PFSK-1 (cell line): ENCODE data around the gene MTIF3.

Experiments
- FOXP2 ChIP-seq: optimal IDR thresholded peaks from 2 replicates; pipeline ENCODE3; 2011; ENCODE audit warnings: borderline replicate concordance, control low read depth, inconsistent platforms; ENCODE audit not compliant: insufficient read depth; ENCODE audit errors: extremely low read length, extremely low read depth
- POLR2AphosphoS5 ChIP-seq: IDR thresholded peaks from 2 replicates; pipeline ENCODE4 v1.6.1; 2012; ENCODE audit warnings: low read depth, mild to moderate bottlenecking, control low read depth, low read length, moderate library complexity
- SIN3A ChIP-seq: IDR thresholded peaks from 2 replicates; pipeline ENCODE4 v1.6.1; 2012; ENCODE audit warnings: mild to moderate bottlenecking, low read length, moderate library complexity, borderline replicate concordance; ENCODE audit not compliant: insufficient read depth
- TAF1 ChIP-seq: IDR thresholded peaks from 2 replicates; pipeline ENCODE4 v1.6.1; 2012; ENCODE audit warnings: low read length, control low read depth, borderline replicate concordance; ENCODE audit not compliant: insufficient read depth
- TF ChIP-seq, protein P1 (sequence below), 2 experiments: IDR thresholded peaks; 2 replicates each; pipeline versions ENCODE4 v1.6.1 to v1.8.0; 2011 to 2012; ENCODE audit warnings: low read depth in 2 of 2, low read length in 2 of 2, control low read depth in 1 of 2, inconsistent platforms in 1 of 2, mild to moderate bottlenecking in 1 of 2, moderate library complexity in 1 of 2; ENCODE audit not compliant: insufficient read depth in 1 of 2

The MTIF3 gene

DNA sequence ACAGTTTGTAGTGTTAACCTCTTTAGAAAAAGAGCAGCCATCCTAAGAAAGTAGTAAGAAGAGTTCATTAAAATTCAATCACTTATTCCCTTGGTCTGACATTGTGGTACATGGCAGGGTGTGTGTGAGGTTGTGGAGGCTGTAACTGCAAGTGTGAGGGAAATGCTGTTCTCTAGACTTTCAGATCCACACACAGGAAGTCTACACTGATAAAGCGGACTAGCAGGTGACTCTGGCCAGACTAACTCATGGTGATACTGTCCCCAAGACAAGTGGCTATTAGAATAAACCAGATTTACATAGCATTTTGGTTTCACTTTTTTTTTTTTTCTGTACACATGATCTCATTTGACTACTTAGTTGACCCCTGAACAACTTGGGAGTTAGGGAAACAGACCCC is 10.0 kb downstream of the MTIF3 start:
- TF ChIP-seq TAF1 (no peak), POLR2AphosphoS5 (no peak), SIN3A (no peak), FOXP2 (no peak)
- TF ChIP-seq, protein P1, sequence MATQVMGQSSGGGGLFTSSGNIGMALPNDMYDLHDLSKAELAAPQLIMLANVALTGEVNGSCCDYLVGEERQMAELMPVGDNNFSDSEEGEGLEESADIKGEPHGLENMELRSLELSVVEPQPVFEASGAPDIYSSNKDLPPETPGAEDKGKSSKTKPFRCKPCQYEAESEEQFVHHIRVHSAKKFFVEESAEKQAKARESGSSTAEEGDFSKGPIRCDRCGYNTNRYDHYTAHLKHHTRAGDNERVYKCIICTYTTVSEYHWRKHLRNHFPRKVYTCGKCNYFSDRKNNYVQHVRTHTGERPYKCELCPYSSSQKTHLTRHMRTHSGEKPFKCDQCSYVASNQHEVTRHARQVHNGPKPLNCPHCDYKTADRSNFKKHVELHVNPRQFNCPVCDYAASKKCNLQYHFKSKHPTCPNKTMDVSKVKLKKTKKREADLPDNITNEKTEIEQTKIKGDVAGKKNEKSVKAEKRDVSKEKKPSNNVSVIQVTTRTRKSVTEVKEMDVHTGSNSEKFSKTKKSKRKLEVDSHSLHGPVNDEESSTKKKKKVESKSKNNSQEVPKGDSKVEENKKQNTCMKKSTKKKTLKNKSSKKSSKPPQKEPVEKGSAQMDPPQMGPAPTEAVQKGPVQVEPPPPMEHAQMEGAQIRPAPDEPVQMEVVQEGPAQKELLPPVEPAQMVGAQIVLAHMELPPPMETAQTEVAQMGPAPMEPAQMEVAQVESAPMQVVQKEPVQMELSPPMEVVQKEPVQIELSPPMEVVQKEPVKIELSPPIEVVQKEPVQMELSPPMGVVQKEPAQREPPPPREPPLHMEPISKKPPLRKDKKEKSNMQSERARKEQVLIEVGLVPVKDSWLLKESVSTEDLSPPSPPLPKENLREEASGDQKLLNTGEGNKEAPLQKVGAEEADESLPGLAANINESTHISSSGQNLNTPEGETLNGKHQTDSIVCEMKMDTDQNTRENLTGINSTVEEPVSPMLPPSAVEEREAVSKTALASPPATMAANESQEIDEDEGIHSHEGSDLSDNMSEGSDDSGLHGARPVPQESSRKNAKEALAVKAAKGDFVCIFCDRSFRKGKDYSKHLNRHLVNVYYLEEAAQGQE (IDR thresholded peaks at IDR 0.05; ENCODE audit: insufficient read depth in 1 of 2, low read depth in 2 of 2, low read length in 2 of 2), result no peak

- TF ChIP-seq, protein P1 (IDR thresholded peaks at IDR 0.05; ENCODE audit: insufficient read depth in 1 of 2, low read depth in 2 of 2, low read length in 2 of 2), result no peak
- TF ChIP-seq TAF1 (no peak), POLR2AphosphoS5 (no peak), SIN3A (no peak), FOXP2 (no peak)
Observed at GRCh38 chr13:27437126-27437525, 13.2 kb downstream of the MTIF3 start.

DNA sequence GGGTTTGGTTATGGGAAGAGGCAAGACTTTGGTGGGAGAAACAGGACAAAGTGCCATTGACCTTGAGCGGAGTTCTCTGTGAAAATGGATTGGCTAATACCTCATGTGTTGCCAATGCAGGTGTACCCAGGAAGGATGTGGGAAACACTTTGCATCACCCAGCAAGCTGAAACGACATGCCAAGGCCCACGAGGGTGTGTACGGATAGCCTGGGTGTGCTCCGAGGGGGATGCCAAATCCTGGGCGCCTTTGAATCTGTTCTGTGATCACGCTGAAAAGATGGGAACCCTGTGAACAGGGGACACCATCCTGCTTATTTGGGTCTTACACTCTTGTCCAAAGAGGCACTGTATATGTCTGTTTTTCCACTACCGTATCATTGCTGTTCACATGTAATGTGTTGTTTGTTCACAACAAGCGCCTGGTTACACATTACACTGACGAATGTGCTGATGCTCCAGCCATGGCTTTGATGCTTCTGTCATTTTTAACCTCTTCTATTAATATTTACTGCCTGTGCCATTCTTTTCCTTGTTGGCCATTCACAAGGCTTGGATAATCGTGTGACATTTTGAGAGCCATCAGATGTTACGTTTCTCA is 17.7 kb downstream of the MTIF3 start:
- no peak for TF ChIP-seq POLR2AphosphoS5
- no peak for TF ChIP-seq SIN3A
- TF ChIP-seq, protein P1 (IDR thresholded peaks at IDR 0.05; ENCODE audit: insufficient read depth in 1 of 2, low read depth in 2 of 2, low read length in 2 of 2), result no peak
- TF ChIP-seq FOXP2, result no peak
- no peak for TF ChIP-seq TAF1

DNA sequence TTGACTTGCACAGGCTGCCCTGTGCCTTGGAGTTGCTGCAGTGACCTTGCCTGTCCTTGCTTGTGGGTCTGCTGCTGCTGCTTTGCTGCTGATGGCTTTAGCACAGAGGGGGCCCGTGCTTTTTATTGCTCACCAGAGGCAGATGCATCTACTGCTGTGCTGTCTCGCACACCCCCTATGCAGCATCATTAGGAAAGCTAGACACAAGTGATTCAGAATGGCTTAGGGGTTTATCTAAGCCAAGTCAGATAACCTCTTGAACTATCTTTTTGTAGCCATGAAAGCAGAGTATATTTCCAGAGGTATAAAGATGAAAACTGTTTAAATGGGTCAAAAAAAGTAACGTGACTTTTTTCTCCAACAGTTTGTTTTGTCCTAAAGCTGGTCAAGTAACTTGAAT is 18.2 kb downstream of the MTIF3 start:
- TF ChIP-seq SIN3A (no peak), TAF1 (no peak), FOXP2 (no peak), POLR2AphosphoS5 (no peak)
- TF ChIP-seq, protein P1 (IDR thresholded peaks at IDR 0.05; ENCODE audit: insufficient read depth in 1 of 2, low read depth in 2 of 2, low read length in 2 of 2), result no peak
